Skeletal muscle cell (primary cell): Measurements from ENCODE around the gene GRIK1.

Experiments used
- DNase-seq: peaks from one replicate; pipeline ENCODE4 v3.0.0-alpha.2; 2010; ENCODE audit warnings: low read depth
- H3K4me3 ChIP-seq: 2 replicates; pipeline ENCODE4 v1.5.1; 2011; ENCODE audit warnings: low read depth, mild to moderate bottlenecking, control low read depth, low read length, moderate library complexity

Gene GRIK1

DNA sequence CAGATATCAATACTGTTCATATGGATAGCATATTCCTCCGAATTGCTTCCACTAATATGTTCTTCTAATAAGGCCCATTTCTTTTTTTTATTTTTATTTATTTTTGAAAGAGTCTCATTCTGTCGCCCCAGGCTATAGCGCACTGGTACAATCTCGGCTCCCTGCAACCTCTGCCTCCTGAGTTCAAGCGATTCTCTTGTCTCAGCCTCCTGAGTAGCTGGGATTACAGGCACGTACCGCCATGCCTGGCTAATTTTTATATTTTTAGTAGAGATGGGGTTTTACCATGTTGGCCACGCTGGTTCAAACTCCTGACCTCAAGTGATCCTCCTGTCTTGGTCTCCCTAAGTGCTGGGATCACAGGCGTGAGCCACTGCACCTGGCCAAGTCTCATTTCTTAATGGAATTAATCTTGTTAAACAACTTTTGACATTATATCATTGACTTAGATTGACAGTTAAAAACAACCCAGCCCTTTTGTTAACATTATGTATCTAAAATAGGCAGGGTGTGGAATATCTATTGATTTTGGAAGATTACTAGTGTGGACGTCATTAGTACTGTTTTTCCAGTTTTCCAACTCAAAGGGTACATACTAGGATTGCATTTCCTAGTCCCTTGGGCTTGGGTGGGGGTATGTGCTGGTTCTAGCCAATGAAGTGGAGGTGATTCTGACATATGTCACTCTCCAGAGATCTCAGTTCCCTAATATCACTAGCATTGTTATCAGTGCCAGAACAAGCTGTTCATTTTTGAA lies 281.4 kb downstream of the GRIK1 start:
- DNase-seq = no peak
- H3K4me3 ChIP-seq = no peak overlapping the region

DNA sequence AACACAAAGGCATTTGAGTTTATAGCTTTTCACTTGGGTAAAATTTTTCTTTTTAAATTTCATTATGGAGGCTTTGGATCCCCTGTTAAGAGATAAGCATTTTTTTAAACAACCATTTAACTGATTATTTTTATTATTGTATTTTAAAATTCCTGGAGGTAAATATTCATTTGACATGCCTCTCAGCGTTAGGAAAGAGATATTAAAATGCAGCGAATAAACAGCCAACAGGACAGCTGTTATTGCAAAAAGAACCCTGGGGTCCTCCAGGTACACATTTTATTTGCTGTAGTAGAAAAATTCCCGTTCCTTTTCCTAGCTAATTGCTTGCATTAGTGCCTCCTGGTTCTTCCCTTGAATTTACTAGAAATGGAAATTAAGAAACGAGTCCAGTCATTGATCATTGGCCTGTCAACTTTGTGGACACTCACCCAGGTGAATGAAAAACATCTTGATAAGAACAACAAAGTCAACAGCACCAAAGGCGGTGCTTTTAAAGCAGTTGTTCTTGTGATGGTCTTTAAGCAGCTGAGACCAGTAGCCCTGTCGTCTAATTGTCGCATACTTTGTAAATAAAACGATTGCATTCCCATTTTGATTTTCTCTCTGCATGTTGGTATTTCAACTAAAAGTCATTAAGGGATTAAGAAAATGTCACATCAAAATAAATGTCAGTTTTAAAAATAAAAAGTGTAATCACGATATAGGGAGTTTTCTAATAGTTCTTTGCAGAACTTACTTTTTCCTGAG lies 282.4 kb downstream of the GRIK1 start:
- H3K4me3 ChIP-seq = no peak overlapping the region

DNA sequence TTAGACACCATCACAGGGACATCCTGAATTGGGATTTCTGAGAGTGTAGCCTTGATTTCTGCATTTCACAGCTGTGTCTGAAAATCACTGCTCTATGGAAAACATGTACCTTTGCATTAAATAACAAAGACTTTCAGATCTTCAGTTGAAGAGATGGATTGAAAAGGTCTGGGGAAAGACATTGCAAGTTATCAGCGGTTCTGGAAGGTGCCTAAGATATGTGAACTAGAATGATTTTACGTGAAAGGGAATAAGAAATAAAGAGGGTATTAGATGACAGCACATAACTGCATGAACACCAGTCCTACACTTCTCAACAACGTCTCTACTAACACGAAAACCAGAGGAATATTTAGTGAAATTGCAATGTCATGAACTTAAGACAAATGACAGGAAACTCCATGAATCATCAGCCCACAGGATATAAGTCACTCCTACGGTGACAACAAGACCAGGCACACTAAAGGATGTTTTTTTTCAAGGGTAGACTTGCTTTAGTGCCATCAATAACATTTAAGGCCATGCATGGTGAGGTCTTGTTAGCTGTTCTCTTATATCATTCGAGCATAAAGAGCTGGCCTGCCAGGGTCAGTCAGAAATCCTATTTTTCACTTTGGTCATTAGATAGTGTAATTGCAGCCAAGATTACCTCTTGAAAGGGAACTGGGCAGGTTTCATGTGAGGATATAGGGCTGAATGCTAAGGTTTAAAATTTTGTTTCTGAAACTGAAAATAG lies 283.1 kb downstream of the GRIK1 start:
- H3K4me3 ChIP-seq = no peak overlapping the region
- DNase-seq = peak; percentile 66

More for the DNA sequence above, 282.4 kb downstream of the GRIK1 start:
- DNase-seq = no peak

- H3K4me3 ChIP-seq = no peak overlapping the region
- DNase-seq = no peak
These were observed 284.2 kb downstream of the GRIK1 start for GRCh38 chr21:29655577-29655976.

GRCh38 chr21:29654855-29655254 lies 284.9 kb downstream of the GRIK1 start:
- H3K4me3 ChIP-seq = no peak overlapping the region
- DNase-seq = no peak

GRCh38 chr21:29654203-29654602 lies 285.6 kb downstream of the GRIK1 start:
- H3K4me3 ChIP-seq = no peak overlapping the region
- DNase-seq = no peak

DNA sequence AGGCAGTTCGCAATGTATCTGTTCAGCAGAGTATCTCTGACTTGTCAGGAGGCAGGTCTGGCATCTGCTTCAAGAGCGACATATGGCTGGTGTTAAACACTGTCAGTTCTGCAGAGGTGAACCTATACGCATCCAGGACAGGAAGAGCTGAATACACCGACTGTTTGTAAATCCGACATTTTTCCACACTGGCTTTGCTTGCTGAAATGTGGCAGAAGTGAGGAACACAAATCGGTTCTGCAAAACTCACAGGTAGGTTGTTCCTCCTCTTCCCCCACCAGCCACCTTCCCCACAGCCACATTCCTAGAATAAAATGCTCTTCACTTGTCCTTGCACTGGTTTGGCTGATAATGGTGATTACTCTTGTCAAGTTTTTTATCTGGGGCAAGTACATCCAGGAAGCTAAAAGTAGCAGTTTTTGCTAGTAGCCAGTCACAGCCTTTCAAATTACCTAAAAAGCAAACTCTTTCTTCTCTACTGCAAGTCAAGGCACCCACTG lies 289.2 kb downstream of the GRIK1 start:
- no peak for DNase-seq
- no peak overlapping the region for H3K4me3 ChIP-seq

DNA sequence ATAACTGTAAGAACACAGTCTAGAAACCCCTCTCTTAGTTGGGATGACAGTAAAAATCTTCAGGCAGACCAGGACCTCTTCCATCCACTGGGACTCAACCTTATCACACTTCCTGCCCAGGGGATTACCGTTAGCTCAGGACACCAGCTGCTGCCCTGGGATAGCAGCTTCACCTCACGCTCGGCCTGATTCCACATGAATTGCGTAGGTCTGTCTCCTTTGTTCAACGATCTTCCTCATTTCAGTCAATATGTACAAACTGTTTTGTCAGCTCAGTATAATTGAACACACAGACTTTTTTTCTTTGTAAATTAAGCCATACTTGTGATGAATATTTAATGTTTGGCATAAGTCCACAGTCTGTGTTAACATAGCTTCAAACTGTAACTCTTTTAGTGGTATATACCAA lies 290.4 kb downstream of the GRIK1 start:
- no peak for DNase-seq
- H3K4me3 ChIP-seq = no peak overlapping the region

- no peak for DNase-seq
- H3K4me3 ChIP-seq = no peak overlapping the region
These were observed 291.0 kb downstream of the GRIK1 start for GRCh38 chr21:29648710-29649240.

- no peak overlapping the region for H3K4me3 ChIP-seq
- peak; percentile 60 for DNase-seq
These were observed 292.4 kb downstream of the GRIK1 start for GRCh38 chr21:29647353-29647781.

GRCh38 chr21:29645666-29646553 lies 293.9 kb downstream of the GRIK1 start:
- H3K4me3 ChIP-seq = no peak overlapping the region
- DNase-seq = no peak

DNA sequence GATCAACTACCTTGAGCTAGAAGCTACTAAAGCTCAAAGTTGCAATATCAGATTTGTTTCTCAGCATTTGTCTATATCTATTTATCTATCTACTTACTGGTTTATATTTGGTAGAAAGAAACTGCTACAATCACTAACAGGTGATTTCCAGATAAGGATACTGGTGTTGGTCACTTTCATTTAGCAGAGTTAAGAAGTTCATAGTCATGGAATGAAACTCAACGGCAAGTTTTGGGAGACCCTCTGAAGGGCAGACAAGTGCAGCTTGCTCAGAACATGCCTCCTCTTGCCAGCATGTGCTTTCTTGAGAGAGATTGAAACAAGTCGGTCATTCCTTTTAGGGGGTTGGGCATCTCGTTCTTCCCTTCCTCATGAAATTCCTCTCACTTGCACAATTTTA lies 296.5 kb downstream of the GRIK1 start:
- DNase-seq = no peak
- H3K4me3 ChIP-seq = no peak overlapping the region

DNA sequence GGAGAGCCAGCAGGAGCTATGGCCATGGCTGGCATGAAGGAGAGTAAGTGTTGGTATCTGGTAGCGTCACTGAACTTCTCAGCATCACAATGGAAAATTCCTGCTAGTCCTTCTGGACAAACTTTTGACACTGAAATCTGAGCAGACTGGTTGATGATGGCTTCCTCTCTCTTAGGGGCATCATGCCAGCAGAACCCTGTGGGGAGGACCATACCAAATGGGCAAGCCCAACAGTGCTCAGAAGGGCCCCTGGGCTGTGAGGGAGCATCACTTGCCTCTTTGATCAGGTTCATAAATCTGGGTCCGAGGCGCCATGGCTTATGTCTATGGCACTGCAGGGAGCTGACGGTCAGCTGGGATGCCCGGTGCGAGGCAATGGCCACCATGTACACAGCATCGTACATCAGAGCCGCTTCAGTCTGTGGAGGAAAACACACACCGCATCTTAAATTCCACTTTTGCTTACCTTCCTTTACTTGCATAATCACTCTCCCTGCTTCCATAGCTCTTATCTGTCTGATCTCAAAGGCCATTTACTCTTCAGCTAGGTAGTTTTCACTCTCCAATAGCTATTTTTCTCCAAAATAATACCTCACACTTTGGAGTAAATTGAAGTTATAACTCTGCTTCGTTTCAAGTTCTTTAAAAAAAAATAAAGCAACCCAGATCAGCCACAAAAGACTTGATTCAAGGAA lies 297.1 kb downstream of the GRIK1 start:
- no peak overlapping the region for H3K4me3 ChIP-seq
- no peak for DNase-seq

GRCh38 chr21:29641635-29642550 lies 297.9 kb downstream of the GRIK1 start:
- no peak for DNase-seq

DNA sequence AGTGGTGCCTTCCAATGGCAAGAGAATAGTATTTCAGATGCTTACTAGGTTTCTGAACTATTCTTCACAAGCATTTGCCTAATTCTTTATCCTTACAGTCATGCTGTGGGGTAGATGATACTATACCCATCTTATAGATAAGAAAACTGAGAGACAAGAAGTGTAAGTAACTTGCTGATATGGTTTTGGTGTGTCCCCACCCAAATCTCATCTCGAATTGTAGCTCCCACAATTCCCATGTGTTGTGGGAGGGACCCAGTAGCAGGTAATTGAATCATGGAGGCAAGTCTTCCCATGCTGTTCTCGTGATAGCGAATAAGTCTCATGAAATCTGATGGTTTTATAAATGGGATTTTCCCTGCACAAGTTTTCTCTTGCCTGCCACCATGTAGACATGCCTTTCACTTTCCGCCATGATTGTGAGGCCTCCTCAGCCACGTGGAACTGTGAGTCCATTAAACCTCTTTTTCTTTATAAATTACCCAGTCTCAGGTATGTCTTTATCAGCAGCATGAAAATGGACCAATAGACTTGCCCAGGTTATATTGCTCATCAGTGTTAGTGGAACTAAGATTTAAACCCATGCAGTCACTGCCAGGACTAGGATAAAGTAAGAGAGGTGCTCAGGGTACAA lies 298.7 kb downstream of the GRIK1 start:
- DNase-seq = no peak
- no peak overlapping the region for H3K4me3 ChIP-seq

More at GRCh38 chr21:29641635-29642550, 297.9 kb downstream of the GRIK1 start:
- no peak overlapping the region for H3K4me3 ChIP-seq

DNA sequence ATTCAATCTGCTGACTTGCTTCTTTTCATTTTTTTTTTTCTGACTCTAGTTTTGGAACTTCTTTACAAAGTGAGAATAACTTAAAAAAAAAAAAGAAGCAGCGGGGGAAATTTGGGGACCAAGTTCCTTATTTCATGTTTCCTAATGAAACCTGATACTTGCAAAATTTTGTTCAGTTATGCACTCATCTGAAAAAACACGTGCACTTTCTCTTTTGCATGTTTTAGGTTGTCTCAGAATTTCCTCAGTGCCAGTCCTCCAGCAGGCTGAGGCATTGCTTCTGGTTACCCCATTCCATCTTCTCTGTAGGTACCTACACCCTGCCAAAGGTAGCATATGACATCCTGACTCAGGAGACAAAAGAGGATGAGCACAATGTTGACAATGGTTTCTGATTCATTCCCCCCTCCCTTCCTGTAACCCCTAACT lies 299.7 kb downstream of the GRIK1 start:
- H3K4me3 ChIP-seq = no peak overlapping the region
- DNase-seq = no peak
